Kidney (tissue), 14 donors: ENCODE measurements around the gene PSMD14. TPM values are rescaled to one million over a fixed set of nuclear protein-coding genes. Genes with fewer than 3 reads are reported as not detected.

Source experiments
- DNase-seq, 5 donors: peaks; one replicate each; pipeline ENCODE4 v3.0.0-alpha.2; 2013 to 2020
- FAIRE-seq: peaks from 2 replicates; lab custom pipeline; 2012; peaks lifted over from hg19 to GRCh38; lab: Jason Lieb, UNC
- H3K27ac ChIP-seq, 2 donors: one replicate each; pipeline ENCODE4 v1.7.0; 2013; ENCODE audit warnings: low read depth in 2 of 2, low read length in 2 of 2, inconsistent platforms in 1 of 2
- H3K27me3 ChIP-seq: one replicate; pipeline ENCODE4 v1.7.1; 2013; ENCODE audit warnings: low read length, inconsistent platforms; ENCODE audit not compliant: control insufficient read depth, insufficient read depth
- H3K36me3 ChIP-seq, 3 donors: one replicate each; pipeline versions ENCODE4 v1.7.0 to v1.7.1; 2013; ENCODE audit warnings: low read length in 3 of 3, control low read depth in 1 of 3, inconsistent platforms in 1 of 3; ENCODE audit not compliant: insufficient read depth in 3 of 3, control insufficient read depth in 2 of 3
- H3K4me1 ChIP-seq, 3 donors: one replicate each; pipeline versions ENCODE4 v1.7.0 to v1.7.1; 2013; ENCODE audit warnings: low read length in 3 of 3, inconsistent platforms in 1 of 3, low read depth in 1 of 3; ENCODE audit not compliant: control insufficient read depth in 2 of 3, insufficient read depth in 2 of 3
- H3K4me3 ChIP-seq, 3 donors: one replicate each; pipeline versions ENCODE4 v1.7.0 to v1.8.1; 2013; ENCODE audit warnings: low read length in 3 of 3, control low read depth in 1 of 3, inconsistent platforms in 1 of 3
- H3K9ac ChIP-seq, 3 donors: one replicate each; pipeline versions ENCODE4 v1.7.0 to v1.7.1; 2013; ENCODE audit warnings: low read length in 3 of 3, control low read depth in 1 of 3, inconsistent platforms in 1 of 3
- H3K9me3 ChIP-seq, 3 donors: one replicate each; pipeline versions ENCODE4 v1.7.0 to v1.7.1; 2013; ENCODE audit warnings: low read length in 3 of 3, control low read depth in 1 of 3, inconsistent platforms in 1 of 3; ENCODE audit not compliant: control insufficient read depth in 2 of 3, insufficient read depth in 1 of 3
- CTCF ChIP-seq: IDR thresholded peaks from 3 replicates; pipeline ENCODE4 v1.5.1; 2012; ENCODE audit warnings: mild to moderate bottlenecking, moderate library complexity, borderline replicate concordance; ENCODE audit not compliant: insufficient read depth; ENCODE audit errors: extremely low read depth
- intact Hi-C: fragments of 100-400 bp; cut with DNase I; formaldehyde crosslinking; loops from one replicate; pipeline ENCODE4 v1.11.1; 2022
- polyA plus RNA-seq: library from polyadenylated mRNA; stranded (reverse); fragments of 350-450 nt; fragmentation: Illumina TruSeq; extraction: RNeasy Lipid Tissue Mini Kit (QIAGEN cat#74804); gene quantifications from one replicate; pipeline ENCODE4 v1.2.3, GENCODE V29; 2014; ENCODE audit warnings: low read depth, low replicate concordance; ENCODE audit not compliant: insufficient read depth
- total RNA-seq: library from RNA; stranded (reverse); fragmentation: NEBNext Ultra II Directional; extraction: Animal tissue kit (Norgen Biotek cat#: 25700); gene quantifications from one replicate; pipeline ENCODE4 v1.2.1, GENCODE V29; 2021
- donor health status: control.
- donor health status: control.
- donor health status: control.
- donor health status: control.
- donor health status: control.
- donor health status: DM: yes; HTN: yes; CAD: no.
- donor health status: Normal renal cell carcinoma (clear cell type).

The PSMD14 gene
- total and polyA plus RNA-seq, 2 donors from 2014 or later = 41.0 to 55.8 TPM

- TF ChIP-seq CTCF = no peak
- H3K9me3 ChIP-seq = no peaks in the 10 kb centered on the region
- H3K9ac ChIP-seq = no peak overlapping the region
- no peaks in the 10 kb centered on the region for H3K27me3 ChIP-seq
- no peaks in the 10 kb centered on the region for H3K36me3 ChIP-seq
- FAIRE-seq (no peak), DNase-seq (no peak)
- intact Hi-C loops = no loop called here
- H3K27ac ChIP-seq = no peak overlapping the region
- no peak overlapping the region for H3K4me3 ChIP-seq
- H3K4me1 ChIP-seq = no peaks in the 10 kb centered on the region
Observed at GRCh38 chr2:161343235-161343634, 35.0 kb downstream of the PSMD14 start.

- Histone ChIP-seq H3K4me3 (no peak overlapping the region), H3K27ac (no peak overlapping the region), H3K4me1 (no peaks in the 10 kb centered on the region), H3K9ac (no peak overlapping the region), H3K27me3 (no peaks in the 10 kb centered on the region), H3K36me3 (no peaks in the 10 kb centered on the region), H3K9me3 (no peaks in the 10 kb centered on the region)
- DNase-seq (no peak), FAIRE-seq (no peak)
- TF ChIP-seq CTCF = no peak
- intact Hi-C loops = no loop called here
Observed at GRCh38 chr2:161344692-161345091, 36.5 kb downstream of the PSMD14 start.

GRCh38 chr2:161351678-161352077 is 43.5 kb downstream of the PSMD14 start:
- Histone ChIP-seq H3K27me3 (no peaks in the 10 kb centered on the region), H3K9ac (no peak overlapping the region), H3K4me1 (no peaks in the 10 kb centered on the region), H3K27ac (no peak overlapping the region), H3K9me3 (no peaks in the 10 kb centered on the region), H3K36me3 (no peaks in the 10 kb centered on the region), H3K4me3 (no peak overlapping the region)
- intact Hi-C loops = no loop called here
- DNase-seq = no peak
- TF ChIP-seq CTCF = no peak
- no peak for FAIRE-seq

GRCh38 chr2:161352719-161353118 is 44.5 kb downstream of the PSMD14 start:
- Histone ChIP-seq H3K4me3 (no peak overlapping the region), H3K9me3 (no peaks in the 10 kb centered on the region)
- no peak for FAIRE-seq

More at GRCh38 chr2:161352719-161353118, 44.5 kb downstream of the PSMD14 start:
- no peak overlapping the region for H3K27ac ChIP-seq
- no peaks in the 10 kb centered on the region for H3K27me3 ChIP-seq
- DNase-seq = peak in 2 of 5 donors; percentile 40 to 48
- H3K4me1 ChIP-seq = no peaks in the 10 kb centered on the region
- H3K36me3 ChIP-seq = no peaks in the 10 kb centered on the region
- intact Hi-C loops = no loop called here
- H3K9ac ChIP-seq = no peak overlapping the region
- TF ChIP-seq CTCF = no peak
